HFF-Myc (cell line): ENCODE results near the gene NBPF1.
"Not testable (repeated sequence)": the region's sequence is repeated elsewhere in the genome, so short reads cannot be mapped to it uniquely, and the experiment has no call there.

Experiments
- DNase-seq: peaks from one replicate; pipeline ENCODE4 v3.0.0-alpha.2; 2011; ENCODE audit warnings: low read depth; ENCODE audit errors: extremely low read depth
- H3K4me3 ChIP-seq: replicated peaks from 2 replicates; pipeline ENCODE4 v1.5.1; 2011; ENCODE audit warnings: low read depth, mild to moderate bottlenecking, control low read depth, low read length
- CTCF ChIP-seq: IDR thresholded peaks from 2 replicates; pipeline ENCODE4 v1.5.1; 2012; ENCODE audit warnings: mild to moderate bottlenecking, low read depth, low read length, control low read depth; ENCODE audit errors: missing control alignments

Gene NBPF1

GRCh38 chr1:16614361-16615252 is 1.2 kb upstream of the NBPF1 start:
- no peak overlapping the region for H3K4me3 ChIP-seq
- TF ChIP-seq CTCF = no peak
- DNase-seq = no peak

GRCh38 chr1:16612332-16613172 is 812 bp downstream of the NBPF1 start:
- peak overlapping the region; percentile 60 for H3K4me3 ChIP-seq
- peak; percentile 77 for DNase-seq
- no peak for TF ChIP-seq CTCF

GRCh38 chr1:16611981-16612331 is 1.4 kb downstream of the NBPF1 start:
- peak overlapping the region; percentile 60 for H3K4me3 ChIP-seq
- DNase-seq = not testable (repeated sequence)

- DNase-seq, H3K4me3 ChIP-seq: not testable (repeated sequence)
Observed at GRCh38 chr1:16611164-16611563, 2.2 kb downstream of the NBPF1 start.

- not testable (repeated sequence) for DNase-seq
Observed at GRCh38 chr1:16610553-16610952, 2.8 kb downstream of the NBPF1 start.

GRCh38 chr1:16609761-16610160 is 3.6 kb downstream of the NBPF1 start:
- not testable (repeated sequence) for H3K4me3 ChIP-seq, DNase-seq

More at GRCh38 chr1:16610553-16610952, 2.8 kb downstream of the NBPF1 start:
- not testable (repeated sequence) for H3K4me3 ChIP-seq

- no peak for DNase-seq
Observed at GRCh38 chr1:16608838-16609560, 4.4 kb downstream of the NBPF1 start.

GRCh38 chr1:16607853-16608815 is 5.2 kb downstream of the NBPF1 start:
- H3K4me3 ChIP-seq, DNase-seq: not testable (repeated sequence)

More at GRCh38 chr1:16608838-16609560, 4.4 kb downstream of the NBPF1 start:
- TF ChIP-seq CTCF = no peak
- no peak overlapping the region for H3K4me3 ChIP-seq
